ENCODE results near the gene IL18RAP.
A peak's percentile ranks its signal among the peaks of the same experiment; 100 is the strongest.

IL18RAP gene

GRCh38 chr2:102486941-102487702 is 64.2 kb downstream of the IL18RAP start:
- no peak for DNase-seq (ENCODE audit: low read depth in 2 of 2)
- no peak overlapping the region for H3K4me3 ChIP-seq (replicated peaks in 1 of 2; ENCODE audit: low read depth in 2 of 2, low read length in 2 of 2)
- TF ChIP-seq, protein P1, sequence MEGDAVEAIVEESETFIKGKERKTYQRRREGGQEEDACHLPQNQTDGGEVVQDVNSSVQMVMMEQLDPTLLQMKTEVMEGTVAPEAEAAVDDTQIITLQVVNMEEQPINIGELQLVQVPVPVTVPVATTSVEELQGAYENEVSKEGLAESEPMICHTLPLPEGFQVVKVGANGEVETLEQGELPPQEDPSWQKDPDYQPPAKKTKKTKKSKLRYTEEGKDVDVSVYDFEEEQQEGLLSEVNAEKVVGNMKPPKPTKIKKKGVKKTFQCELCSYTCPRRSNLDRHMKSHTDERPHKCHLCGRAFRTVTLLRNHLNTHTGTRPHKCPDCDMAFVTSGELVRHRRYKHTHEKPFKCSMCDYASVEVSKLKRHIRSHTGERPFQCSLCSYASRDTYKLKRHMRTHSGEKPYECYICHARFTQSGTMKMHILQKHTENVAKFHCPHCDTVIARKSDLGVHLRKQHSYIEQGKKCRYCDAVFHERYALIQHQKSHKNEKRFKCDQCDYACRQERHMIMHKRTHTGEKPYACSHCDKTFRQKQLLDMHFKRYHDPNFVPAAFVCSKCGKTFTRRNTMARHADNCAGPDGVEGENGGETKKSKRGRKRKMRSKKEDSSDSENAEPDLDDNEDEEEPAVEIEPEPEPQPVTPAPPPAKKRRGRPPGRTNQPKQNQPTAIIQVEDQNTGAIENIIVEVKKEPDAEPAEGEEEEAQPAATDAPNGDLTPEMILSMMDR (IDR thresholded peaks at IDR 0.05; ENCODE audit: low read depth, low read length), result no peak

DNA sequence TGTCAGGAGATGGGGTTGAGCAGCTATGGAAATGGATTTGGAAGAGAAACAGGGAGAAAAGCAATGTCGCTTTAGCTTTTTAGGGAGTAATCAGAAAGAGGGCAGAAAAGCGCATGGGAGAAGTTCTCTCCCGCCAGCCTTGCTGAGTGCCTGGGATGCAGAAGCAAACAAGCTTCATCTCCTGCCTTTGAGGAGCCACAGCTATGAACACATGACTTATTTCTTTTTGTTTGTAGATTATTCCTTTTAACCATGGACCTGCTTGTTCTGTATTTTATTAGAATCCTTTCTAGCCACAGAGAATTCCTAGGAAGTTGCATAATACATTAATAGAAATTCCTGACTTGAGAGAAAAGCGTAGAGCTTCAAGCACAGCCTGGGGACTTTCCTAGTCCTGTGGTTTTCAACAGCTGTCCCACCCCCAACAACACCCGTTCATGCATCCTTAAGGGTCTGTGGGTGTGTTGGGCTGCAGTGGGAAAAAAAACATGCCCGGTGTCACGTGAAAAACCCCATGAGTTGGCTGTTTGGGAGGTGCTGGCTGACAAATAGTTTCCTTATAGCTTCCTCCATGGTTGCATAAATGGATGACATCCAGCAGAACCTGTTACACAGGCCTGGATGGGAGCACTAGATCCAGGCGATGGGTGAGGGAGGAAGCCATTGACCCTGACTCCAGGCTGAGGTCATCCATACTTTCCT is 65.0 kb downstream of the IL18RAP start:
- TF ChIP-seq, protein P1 (IDR thresholded peaks at IDR 0.05; ENCODE audit: low read depth, low read length), result no peak
- H3K4me3 ChIP-seq (replicated peaks in 1 of 2; ENCODE audit: low read depth in 2 of 2, low read length in 2 of 2), result no peak overlapping the region
- DNase-seq (ENCODE audit: low read depth in 2 of 2), result peak; percentile 21 to 32

DNA sequence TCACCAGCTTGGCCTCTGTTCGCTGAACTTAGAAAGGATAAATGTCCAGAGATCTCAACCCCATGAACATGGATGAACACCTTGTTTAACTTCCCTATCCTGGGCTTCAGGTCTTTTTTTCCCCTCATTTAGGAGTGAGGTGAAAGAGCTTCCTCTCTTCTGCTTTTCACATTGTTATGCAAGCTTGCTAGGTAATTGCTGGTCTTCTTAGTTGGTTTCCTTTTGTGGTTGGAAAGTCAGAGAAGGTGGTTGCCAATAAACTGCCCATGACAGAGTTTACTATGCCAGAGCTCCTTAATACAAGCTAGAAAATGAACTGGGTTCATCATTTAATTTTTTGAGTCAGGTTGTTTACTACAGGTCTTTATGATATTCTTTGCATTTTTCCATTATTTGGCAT is 66.7 kb downstream of the IL18RAP start:
- no peak for DNase-seq (ENCODE audit: low read depth in 2 of 2)
- no peak overlapping the region for H3K4me3 ChIP-seq (replicated peaks in 1 of 2; ENCODE audit: low read depth in 2 of 2, low read length in 2 of 2)

GRCh38 chr2:102492006-102492405 is 69.0 kb downstream of the IL18RAP start:
- H3K4me3 ChIP-seq (replicated peaks in 1 of 2; ENCODE audit: low read depth in 2 of 2, low read length in 2 of 2), result no peak overlapping the region
- TF ChIP-seq, protein P1 (IDR thresholded peaks at IDR 0.05; ENCODE audit: low read depth, low read length), result no peak
- DNase-seq (ENCODE audit: low read depth in 2 of 2), result no peak

More for the DNA sequence above, 66.7 kb downstream of the IL18RAP start:
- TF ChIP-seq, protein P1 (IDR thresholded peaks at IDR 0.05; ENCODE audit: low read depth, low read length), result no peak

GRCh38 chr2:102494570-102494969 is 71.6 kb downstream of the IL18RAP start:
- TF ChIP-seq, protein P1 (IDR thresholded peaks at IDR 0.05; ENCODE audit: low read depth, low read length), result no peak
- no peak for DNase-seq (ENCODE audit: low read depth in 2 of 2)
- no peak overlapping the region for H3K4me3 ChIP-seq (replicated peaks in 1 of 2; ENCODE audit: low read depth in 2 of 2, low read length in 2 of 2)

GRCh38 chr2:102498414-102498813 is 75.5 kb downstream of the IL18RAP start:
- TF ChIP-seq, protein P1 (IDR thresholded peaks at IDR 0.05; ENCODE audit: low read depth, low read length), result no peak
- no peak overlapping the region for H3K4me3 ChIP-seq (replicated peaks in 1 of 2; ENCODE audit: low read depth in 2 of 2, low read length in 2 of 2)

More at GRCh38 chr2:102498414-102498813, 75.5 kb downstream of the IL18RAP start:
- no peak for DNase-seq (ENCODE audit: low read depth in 2 of 2)
